GM12878 (cell line): ENCODE results near the gene IGF1R.

Experiments
- BCLAF1 ChIP-seq: fragments of 450-650 bp; IDR thresholded peaks from 2 replicates; pipeline ENCODE4 v1.6.1; 2017; ENCODE audit warnings: antibody characterized with exemption, mild to moderate bottlenecking, moderate library complexity
- E4F1 ChIP-seq: fragments of 450-650 bp; IDR thresholded peaks from 2 replicates; pipeline ENCODE4 v1.6.1; 2018; ENCODE audit warnings: borderline replicate concordance, mild to moderate bottlenecking; ENCODE audit not compliant: partially characterized antibody
- EP300 ChIP-seq, 2 experiments: fragments of 150-350 bp in 1 of 2; IDR thresholded peaks; 2 replicates each; pipeline ENCODE4 v1.6.1; 2011 to 2012; ENCODE audit warnings: low read depth in 2 of 2, low read length in 2 of 2, borderline replicate concordance in 1 of 2, improper control_type of control experiment in 1 of 2, inconsistent platforms in 1 of 2; ENCODE audit not compliant: control insufficient read depth in 1 of 2
- FOS ChIP-seq: IDR thresholded peaks from 3 replicates; pipeline ENCODE4 v1.6.1; 2011; ENCODE audit warnings: borderline replicate concordance; ENCODE audit not compliant: insufficient read length; ENCODE audit errors: extremely low read depth
- POLR2A ChIP-seq: IDR thresholded peaks from 2 replicates; pipeline ENCODE4 v1.6.1; 2011; ENCODE audit warnings: low read depth, mild to moderate bottlenecking, low read length
- RB1 ChIP-seq: fragments of 450-650 bp; formaldehyde crosslinking; IDR thresholded peaks from 2 replicates; pipeline ENCODE4 v1.6.1; 2017; ENCODE audit warnings: mild to moderate bottlenecking, borderline replicate concordance
- SRF ChIP-seq, 2 experiments: IDR thresholded peaks; 2 replicates each; pipeline ENCODE4 v1.6.1; 2011; ENCODE audit warnings: low read depth in 2 of 2, low read length in 2 of 2, mild to moderate bottlenecking in 1 of 2, moderate library complexity in 1 of 2
- TCF7 ChIP-seq: IDR thresholded peaks from 2 replicates; pipeline ENCODE4 v1.6.1; 2014; ENCODE audit warnings: antibody characterized with exemption, borderline replicate concordance
- ZBED1 ChIP-seq: IDR thresholded peaks from 2 replicates; pipeline ENCODE4 v1.6.1; 2016; ENCODE audit warnings: borderline replicate concordance
- TF ChIP-seq, protein P1 (sequence below): IDR thresholded peaks from 2 replicates; pipeline ENCODE4 v1.6.1; 2011; ENCODE audit warnings: low read depth, mild to moderate bottlenecking, low read length, moderate library complexity, borderline replicate concordance; ENCODE audit errors: extremely low read depth
- TF ChIP-seq, protein P2 (sequence below), 3 experiments: IDR thresholded peaks in 2 of 3; conservative IDR thresholded peaks in 1 of 3; 2 replicates each; pipeline ENCODE4 v1.5.1; 2011; ENCODE audit warnings: low read depth in 3 of 3, low read length in 3 of 3, mild to moderate bottlenecking in 3 of 3, control low read depth in 2 of 3, moderate library complexity in 2 of 3, inconsistent platforms in 1 of 3, mixed read lengths in 1 of 3; ENCODE audit not compliant: control insufficient read depth in 2 of 3, insufficient read depth in 1 of 3; ENCODE audit errors: extremely low read depth in 1 of 3
- TF ChIP-seq, protein P3 (sequence below): fragments of 450-650 bp; formaldehyde crosslinking; IDR thresholded peaks from 2 replicates; pipeline ENCODE4 v1.5.0; 2022; ENCODE audit warnings: mild to moderate bottlenecking, missing genetic modification characterization

DNA sequence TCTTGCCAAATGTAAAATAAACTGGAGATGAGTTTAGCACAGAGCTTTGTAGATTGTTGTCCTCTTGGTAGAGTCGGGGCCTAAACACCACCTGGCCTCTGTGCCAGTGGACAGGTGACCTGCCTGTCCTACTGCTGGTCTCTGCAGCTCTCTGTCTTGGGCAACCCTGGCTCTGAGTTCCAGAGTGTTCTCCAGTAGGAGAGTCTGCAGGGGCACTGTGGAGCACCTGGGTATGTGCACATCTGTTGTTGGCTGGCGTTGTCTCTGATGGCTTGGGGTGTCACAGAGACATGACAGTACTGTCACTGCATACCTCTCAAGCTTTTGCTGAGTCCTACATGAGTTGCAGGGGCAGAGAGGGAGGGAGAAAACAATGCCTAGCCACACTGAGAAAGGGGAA lies 112.6 kb downstream of the IGF1R start:
- no peak for TF ChIP-seq FOS
- TF ChIP-seq, protein P1, sequence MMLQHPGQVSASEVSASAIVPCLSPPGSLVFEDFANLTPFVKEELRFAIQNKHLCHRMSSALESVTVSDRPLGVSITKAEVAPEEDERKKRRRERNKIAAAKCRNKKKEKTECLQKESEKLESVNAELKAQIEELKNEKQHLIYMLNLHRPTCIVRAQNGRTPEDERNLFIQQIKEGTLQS: no peak
- no peak for TF ChIP-seq BCLAF1
- no peak for TF ChIP-seq RB1
- no peak for TF ChIP-seq POLR2A
- no peak for TF ChIP-seq E4F1
- TF ChIP-seq, protein P2, sequence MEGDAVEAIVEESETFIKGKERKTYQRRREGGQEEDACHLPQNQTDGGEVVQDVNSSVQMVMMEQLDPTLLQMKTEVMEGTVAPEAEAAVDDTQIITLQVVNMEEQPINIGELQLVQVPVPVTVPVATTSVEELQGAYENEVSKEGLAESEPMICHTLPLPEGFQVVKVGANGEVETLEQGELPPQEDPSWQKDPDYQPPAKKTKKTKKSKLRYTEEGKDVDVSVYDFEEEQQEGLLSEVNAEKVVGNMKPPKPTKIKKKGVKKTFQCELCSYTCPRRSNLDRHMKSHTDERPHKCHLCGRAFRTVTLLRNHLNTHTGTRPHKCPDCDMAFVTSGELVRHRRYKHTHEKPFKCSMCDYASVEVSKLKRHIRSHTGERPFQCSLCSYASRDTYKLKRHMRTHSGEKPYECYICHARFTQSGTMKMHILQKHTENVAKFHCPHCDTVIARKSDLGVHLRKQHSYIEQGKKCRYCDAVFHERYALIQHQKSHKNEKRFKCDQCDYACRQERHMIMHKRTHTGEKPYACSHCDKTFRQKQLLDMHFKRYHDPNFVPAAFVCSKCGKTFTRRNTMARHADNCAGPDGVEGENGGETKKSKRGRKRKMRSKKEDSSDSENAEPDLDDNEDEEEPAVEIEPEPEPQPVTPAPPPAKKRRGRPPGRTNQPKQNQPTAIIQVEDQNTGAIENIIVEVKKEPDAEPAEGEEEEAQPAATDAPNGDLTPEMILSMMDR (IDR thresholded peaks at IDR 0.05 in 2 of 3, conservative IDR thresholded peaks at IDR 0.05 in 1 of 3; ENCODE audit: control insufficient read depth in 2 of 3, extremely low read depth in 1 of 3, insufficient read depth in 1 of 3, low read depth in 3 of 3, low read length in 3 of 3): no peak
- no peak for TF ChIP-seq EP300 (IDR thresholded peaks at IDR 0.05; ENCODE audit: borderline replicate concordance in 1 of 2, control insufficient read depth in 1 of 2, low read depth in 2 of 2, low read length in 2 of 2)
- TF ChIP-seq, protein P3, sequence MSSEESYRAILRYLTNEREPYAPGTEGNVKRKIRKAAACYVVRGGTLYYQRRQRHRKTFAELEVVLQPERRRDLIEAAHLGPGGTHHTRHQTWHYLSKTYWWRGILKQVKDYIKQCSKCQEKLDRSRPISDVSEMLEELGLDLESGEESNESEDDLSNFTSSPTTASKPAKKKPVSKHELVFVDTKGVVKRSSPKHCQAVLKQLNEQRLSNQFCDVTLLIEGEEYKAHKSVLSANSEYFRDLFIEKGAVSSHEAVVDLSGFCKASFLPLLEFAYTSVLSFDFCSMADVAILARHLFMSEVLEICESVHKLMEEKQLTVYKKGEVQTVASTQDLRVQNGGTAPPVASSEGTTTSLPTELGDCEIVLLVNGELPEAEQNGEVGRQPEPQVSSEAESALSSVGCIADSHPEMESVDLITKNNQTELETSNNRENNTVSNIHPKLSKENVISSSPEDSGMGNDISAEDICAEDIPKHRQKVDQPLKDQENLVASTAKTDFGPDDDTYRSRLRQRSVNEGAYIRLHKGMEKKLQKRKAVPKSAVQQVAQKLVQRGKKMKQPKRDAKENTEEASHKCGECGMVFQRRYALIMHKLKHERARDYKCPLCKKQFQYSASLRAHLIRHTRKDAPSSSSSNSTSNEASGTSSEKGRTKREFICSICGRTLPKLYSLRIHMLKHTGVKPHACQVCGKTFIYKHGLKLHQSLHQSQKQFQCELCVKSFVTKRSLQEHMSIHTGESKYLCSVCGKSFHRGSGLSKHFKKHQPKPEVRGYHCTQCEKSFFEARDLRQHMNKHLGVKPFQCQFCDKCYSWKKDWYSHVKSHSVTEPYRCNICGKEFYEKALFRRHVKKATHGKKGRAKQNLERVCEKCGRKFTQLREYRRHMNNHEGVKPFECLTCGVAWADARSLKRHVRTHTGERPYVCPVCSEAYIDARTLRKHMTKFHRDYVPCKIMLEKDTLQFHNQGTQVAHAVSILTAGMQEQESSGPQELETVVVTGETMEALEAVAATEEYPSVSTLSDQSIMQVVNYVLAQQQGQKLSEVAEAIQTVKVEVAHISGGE (CRISPR knock-in tag): no peak
- no peak for TF ChIP-seq ZBED1
- TF ChIP-seq SRF (IDR thresholded peaks at IDR 0.05; ENCODE audit: low read depth in 2 of 2, low read length in 2 of 2): no peak
- no peak for TF ChIP-seq TCF7
